Measurements from ENCODE around the gene DENND2C. TPM values are rescaled to one million over a fixed set of nuclear protein-coding genes. Genes with fewer than 3 reads are reported as not detected.
A peak's percentile ranks its signal among the peaks of the same experiment; 100 is the strongest.

Gene DENND2C
- polyA plus RNA-seq, 12 donors, result 3.8 to 14.0 (median 8.3) TPM; not detected in 1

- no peak for DNase-seq
Measured at GRCh38 chr1:114677691-114678090, 7.8 kb upstream of the DENND2C start.

DNA sequence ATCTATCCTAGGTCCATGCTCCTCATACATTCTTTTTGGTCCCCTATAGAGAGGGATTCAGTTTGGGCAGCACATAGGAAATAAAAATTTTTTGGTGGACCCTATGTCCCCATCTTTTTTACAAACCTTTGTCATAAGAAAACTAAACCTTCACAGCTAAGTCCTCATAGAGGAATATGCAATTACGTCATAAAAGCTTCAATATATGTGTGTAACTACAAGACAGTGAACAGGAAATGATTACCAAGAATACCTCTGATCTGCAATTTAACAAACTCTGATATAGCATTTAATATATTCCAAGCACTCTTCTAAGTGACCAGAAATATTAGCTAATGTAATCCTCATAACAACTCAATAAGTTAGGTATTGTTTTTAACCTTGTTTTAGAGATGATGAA is 6.3 kb upstream of the DENND2C start:
- no peak for DNase-seq

GRCh38 chr1:114671939-114672275 is 2.1 kb upstream of the DENND2C start:
- DNase-seq, result no peak

- peak; percentile 9 for DNase-seq
Measured at GRCh38 chr1:114671011-114671938, 1.4 kb upstream of the DENND2C start.

GRCh38 chr1:114670083-114671010 is 498 bp upstream of the DENND2C start:
- peak; percentile 95 for DNase-seq

- peak; percentile 6 for DNase-seq
Measured at GRCh38 chr1:114668784-114669561, 876 bp downstream of the DENND2C start.

- DNase-seq, result no peak
Measured at GRCh38 chr1:114668373-114668772, 1.5 kb downstream of the DENND2C start.

DNA sequence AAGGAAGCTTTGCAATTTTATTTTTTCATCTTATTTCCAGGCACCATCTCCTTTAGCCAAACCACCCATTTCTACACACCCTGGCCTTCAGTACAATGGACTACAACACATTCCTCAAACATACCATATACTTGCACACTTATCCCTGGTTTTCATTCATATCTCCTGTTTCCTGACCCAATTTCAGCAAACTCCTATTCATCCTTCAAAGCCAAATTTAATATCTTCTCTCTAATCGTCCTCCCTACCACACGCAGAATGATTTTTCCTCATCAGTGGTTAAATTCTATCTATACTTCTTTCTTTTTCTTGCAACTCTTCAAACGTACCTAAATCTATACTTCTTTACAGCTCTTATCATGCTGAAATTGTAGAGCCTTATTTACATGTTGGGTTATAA is 2.9 kb downstream of the DENND2C start:
- DNase-seq, result no peak

DNA sequence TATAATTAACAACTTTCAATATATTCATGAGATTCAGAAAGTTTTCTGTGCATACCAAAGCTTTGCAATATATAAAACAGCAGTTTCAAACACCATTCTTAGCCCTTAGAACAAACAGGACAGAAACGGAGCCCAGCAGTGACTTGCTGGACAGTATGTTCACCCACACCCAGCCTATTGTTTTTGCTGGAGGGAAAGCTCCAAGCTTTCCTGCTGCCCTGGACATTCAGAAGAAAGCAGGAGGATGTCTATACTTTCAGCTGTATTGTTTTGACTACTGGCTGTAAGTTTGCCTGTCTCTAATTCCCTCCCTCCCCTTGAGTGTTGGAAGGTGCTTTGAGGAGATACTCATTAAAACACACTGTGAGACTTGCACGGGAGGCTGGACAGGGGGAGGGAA is 9.6 kb downstream of the DENND2C start:
- no peak for DNase-seq

DNA sequence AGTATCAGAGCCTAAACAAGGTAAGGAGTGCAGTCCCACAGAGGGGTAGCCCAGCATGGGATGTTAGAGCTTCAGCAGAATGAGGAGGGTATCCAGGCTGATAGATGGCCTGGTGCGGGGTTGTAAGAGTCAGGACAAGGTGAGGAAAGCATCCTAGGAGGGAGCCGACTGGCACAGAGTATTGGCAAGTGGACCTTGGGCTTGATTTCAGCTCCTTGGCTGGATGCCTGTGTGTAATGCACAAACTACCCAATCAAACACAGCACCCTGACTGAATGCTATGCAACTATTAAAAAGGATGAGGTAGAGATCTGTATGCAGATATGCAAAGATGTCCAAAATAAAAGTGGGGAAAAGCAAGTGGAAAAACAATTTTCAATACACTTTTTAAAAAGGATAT is 18.0 kb downstream of the DENND2C start:
- no peak for DNase-seq

GRCh38 chr1:114648503-114648902 is 21.3 kb downstream of the DENND2C start:
- no peak for DNase-seq

- DNase-seq, result no peak
Measured at GRCh38 chr1:114641377-114641776, 28.5 kb downstream of the DENND2C start.

DNA sequence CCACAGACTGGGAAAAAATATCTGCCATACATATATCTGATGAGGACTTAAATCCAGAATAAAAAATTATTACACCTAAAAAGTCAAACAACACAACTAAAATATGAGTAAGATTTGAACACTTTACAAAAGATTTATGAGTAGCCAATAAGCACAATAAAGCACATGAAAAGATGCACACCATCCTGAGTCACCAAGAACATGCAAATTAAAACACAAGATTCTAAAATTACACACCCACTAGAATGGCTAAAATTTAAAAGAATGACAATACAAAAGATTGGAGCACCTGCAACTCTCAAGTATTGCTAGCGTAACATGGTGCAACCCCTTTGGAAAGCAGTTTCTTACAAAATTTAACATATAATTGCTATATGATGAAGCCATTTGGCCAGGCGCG is 30.9 kb downstream of the DENND2C start:
- DNase-seq, result no peak

GRCh38 chr1:114632427-114632826 is 37.4 kb downstream of the DENND2C start:
- DNase-seq, result no peak

- DNase-seq, result no peak
Measured at GRCh38 chr1:114627107-114627506, 42.7 kb downstream of the DENND2C start.

DNA sequence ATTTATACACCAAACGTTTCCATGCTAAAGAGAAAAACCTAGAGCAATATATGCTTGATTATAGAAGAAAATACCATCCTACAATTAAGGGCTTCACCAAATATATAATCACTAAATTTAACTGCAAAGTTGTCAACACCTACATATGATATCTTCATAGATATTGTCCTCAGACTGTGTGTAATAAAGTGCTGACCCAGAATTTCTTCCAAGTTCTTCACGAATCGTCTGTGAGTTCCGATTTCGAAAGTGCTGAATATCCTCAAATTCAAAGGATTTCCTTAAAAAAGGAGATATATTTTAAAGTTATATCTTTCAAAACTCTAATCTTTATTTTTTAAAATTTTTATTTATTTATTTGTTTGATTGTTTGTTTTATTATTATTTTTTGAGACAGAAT is 46.5 kb downstream of the DENND2C start:
- no peak for DNase-seq

DNA sequence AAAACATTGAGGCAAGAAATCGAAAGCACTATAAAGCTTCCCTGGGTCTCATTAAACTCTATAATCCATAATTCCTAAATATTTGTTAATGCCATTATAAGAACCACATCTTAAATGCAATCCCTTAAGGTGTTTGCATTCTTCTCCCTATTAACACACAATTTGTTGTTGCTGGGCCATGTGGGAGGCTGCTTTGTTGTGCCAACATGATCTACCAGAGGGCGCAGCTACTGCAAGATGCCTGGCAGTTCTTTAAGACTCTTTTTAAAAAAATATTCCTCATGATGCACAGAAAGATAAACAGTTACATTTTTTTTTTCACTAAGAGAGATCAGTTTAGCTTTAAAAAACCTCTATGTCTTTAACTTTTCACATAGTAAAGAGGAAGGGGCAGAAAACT is 49.4 kb downstream of the DENND2C start:
- DNase-seq, result no peak

- no peak for DNase-seq
Measured at GRCh38 chr1:114618606-114619005, 51.2 kb downstream of the DENND2C start.

DNA sequence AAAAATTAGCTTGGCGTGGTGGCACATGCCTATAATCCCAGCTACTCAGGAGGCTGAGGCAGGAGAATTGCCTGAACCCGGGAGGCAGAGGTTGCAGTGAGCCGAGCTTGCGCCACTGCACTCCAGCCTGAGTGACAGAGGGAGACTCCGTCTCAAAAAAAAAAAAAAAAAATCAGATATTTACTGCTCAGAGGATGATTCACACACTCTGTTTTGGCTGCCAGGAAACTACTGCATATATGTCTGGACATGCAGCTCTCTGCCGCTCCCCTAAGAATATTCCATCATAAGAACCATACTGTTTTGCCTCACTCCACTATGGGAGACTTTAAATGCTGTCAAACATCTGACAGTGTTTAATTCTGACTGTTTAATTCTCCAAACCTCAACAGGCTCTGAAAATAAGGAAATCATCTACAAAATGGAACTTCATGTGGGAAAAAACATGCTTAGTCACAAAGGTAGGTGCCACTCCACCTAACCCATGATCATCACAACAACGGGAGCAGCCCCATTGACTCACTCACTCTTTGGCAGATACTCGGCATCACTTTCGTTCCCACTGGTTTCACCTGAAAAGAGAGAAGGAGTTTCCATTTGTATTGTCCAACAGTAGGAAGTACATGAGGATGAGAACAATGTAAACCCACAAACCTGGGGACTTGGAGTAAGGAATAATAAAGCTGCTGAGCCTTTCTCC is 59.2 kb downstream of the DENND2C start:
- no peak for DNase-seq

GRCh38 chr1:114609826-114610225 is 60.0 kb downstream of the DENND2C start:
- no peak for DNase-seq

DNA sequence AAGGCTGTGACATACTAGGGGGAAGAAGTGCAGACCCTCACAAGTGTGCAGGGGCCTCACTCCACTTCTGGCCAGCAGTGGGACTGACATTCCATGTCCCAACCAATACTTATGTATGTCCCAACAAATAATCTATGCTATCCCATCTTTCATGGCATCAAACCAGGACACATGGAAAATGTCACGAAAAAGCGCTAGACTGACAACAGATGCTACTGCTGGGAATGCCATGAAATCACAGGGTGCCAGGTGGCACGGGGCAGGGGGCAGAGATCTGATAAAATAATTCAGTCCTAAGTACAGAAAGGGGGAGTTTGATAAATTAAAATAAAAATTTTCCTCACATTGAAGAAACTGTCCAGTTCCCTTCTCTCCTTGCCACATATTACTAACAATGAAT is 60.8 kb downstream of the DENND2C start:
- DNase-seq, result no peak
